GM19099 (cell line): ENCODE data around the gene ENTR1.

Source experiments
- POLR2A ChIP-seq: IDR thresholded peaks from 3 replicates; pipeline ENCODE4 v1.6.1; 2011; ENCODE audit warnings: low read depth; ENCODE audit not compliant: insufficient read length; ENCODE audit errors: extremely low read depth

Gene ENTR1

DNA sequence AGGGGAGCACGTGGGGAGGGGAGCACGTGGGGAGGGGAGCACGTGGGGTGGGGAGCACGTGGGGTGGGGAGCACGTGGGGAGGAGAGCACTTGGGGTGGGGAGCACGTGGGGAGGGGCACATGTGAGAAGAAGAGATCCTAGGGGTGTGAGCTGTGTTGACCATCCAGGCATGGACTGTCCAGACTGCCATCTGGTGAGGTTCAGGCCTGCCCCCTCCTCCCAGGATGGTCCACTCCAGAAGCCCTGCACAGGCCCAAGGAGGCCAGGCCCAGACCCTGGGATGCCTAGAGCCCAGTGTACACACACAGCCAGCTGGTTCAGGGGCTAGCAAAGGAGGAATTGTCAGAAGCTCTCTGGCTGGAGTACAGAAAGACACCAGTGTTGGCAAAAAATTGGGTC lies 12.8 kb downstream of the ENTR1 start:
- no peak for TF ChIP-seq POLR2A

GRCh38 chr9:136396219-136396515 lies 14.2 kb downstream of the ENTR1 start:
- no peak for TF ChIP-seq POLR2A

GRCh38 chr9:136395345-136396218 lies 14.8 kb downstream of the ENTR1 start:
- no peak for TF ChIP-seq POLR2A

DNA sequence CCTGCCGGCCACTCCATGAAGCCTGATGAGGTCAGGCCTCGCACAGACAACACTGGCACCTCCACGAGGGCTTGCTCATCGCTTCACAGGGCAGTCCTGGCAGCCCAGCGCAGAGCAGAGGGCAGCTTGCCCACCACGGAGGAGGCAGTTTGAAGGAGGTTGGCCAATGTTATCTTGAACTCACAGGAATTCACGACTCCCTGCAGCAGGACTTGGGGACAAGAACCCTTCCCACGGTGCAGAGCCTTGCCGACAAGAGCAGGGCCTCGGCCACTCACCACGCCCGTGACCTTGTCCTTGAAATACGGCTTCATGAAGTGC lies 15.4 kb downstream of the ENTR1 start:
- TF ChIP-seq POLR2A = no peak

- TF ChIP-seq POLR2A = no peak
These were observed 15.9 kb downstream of the ENTR1 start for GRCh38 chr9:136394312-136395019.

GRCh38 chr9:136393531-136393930 lies 16.9 kb downstream of the ENTR1 start:
- TF ChIP-seq POLR2A = no peak

DNA sequence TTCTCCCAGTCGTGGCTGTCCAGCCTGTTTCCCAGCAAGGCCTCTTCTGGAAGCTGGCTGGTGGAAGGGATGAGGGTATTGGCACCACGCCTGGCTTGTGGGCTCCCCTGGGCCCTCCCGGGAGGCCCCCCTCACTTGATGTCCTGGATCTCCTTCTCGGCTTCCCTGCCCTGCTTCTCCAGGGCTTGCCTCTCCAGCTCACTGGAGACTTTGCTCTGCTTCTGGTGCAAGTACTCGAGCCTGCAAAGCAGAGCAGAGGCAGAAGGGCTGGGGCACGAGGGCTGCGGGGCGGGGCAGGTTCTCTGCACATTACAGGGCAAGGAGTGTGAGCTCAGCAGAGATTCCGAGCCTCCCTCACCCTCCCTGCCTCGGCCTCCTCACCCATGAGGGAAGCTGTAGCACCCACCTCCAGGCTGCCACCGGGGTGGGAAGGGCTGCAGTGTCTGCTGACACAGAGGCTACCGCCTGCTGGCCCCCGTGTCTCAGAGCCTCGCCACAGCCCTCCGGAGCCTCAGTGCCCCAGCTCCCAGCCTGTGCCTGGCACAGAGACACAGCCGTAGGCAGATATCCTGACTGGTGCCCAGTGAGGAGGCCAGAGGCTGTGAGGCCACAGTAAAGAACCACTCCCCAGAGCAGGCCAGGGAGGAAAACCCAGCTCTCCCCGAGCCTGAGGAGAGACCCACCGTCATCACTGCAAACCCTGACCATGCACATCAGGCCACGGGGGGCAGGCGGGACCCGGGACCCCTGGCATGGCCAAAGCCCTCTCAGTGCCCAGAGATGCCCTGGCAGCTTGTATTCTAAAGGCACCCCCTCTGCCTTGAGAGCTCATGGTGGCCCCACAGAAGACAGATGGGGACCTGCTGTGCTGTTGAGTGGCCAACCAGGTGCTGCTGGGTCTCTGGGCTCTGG lies 17.6 kb downstream of the ENTR1 start:
- no peak for TF ChIP-seq POLR2A

- TF ChIP-seq POLR2A = no peak
These were observed 18.5 kb downstream of the ENTR1 start for GRCh38 chr9:136391737-136392537.

DNA sequence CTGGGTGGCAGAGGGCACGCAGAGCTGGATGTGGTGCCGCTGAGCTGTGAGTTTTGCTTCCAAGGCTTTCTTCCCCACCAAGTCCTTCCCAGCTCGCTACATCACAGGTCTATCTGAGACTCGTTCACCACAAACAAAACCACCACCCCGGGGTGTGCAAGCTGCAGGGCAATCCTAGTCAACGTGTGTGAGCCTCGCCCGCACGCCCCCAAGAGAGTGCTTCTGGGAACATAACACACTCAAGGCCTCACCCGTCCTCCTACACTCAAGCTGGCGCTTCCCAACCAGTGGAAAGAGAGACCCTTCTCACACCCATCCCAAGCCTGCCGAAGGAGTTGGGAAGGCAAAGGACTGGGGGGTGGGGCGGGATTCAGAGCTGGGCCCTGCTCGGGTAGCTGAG lies 21.0 kb downstream of the ENTR1 start:
- TF ChIP-seq POLR2A = no peak

DNA sequence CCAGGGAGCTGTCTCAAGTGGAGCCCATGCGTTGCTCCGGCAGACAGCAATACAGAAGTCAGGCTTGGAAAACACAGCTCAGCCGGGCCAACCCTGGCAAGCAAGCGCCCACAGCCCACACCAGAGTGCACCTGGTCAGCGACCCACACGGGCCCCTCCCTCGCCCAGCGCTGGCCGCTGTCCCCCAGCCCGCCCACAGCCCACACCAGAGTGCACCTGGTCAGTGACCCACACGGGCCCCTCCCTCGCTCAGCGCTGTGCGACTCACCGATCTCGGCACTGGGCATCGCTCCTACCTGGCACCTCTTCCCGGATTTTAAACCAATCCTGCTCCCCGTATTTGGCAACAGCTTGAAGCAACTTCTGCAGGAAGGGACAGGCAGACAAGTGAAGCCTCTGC lies 23.2 kb downstream of the ENTR1 start:
- no peak for TF ChIP-seq POLR2A

GRCh38 chr9:136386018-136386417 lies 24.4 kb downstream of the ENTR1 start:
- no peak for TF ChIP-seq POLR2A

GRCh38 chr9:136385015-136385414 lies 25.4 kb downstream of the ENTR1 start:
- no peak for TF ChIP-seq POLR2A

GRCh38 chr9:136383436-136383835 lies 27.0 kb downstream of the ENTR1 start:
- no peak for TF ChIP-seq POLR2A

DNA sequence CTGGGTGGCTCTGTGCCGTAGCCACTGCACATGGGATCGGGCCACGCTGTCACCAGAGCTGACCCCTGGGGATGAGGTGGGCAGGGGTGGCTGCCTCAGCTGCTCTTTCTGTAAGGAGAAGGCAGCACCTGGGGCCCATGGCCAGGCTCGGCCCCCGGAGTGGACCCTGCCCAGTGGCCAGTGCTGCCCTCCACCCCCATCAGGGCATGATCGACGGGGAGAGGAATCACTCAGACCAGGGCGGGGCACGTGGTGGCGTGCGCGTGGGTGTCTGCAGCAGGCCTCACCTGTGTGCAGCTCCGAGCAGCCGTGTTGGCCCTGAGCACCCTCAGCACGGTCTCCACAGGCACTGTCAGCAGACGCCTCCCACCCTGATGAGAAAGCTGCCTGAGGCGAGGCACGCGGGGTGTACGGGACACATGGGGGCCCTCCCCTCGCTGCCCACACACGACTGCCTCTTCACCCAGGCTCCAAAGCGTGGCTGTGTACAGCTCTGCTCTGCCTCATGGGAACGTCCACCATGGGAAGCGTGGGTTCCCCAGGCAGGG lies 28.4 kb downstream of the ENTR1 start:
- no peak for TF ChIP-seq POLR2A
